HEK293T (cell line): Measurements from ENCODE around the gene TGFBR3L.

Experiments used
- BHLHE40 ChIP-seq: fragments of 450-650 bp; IDR thresholded peaks from 2 replicates; pipeline ENCODE4 v1.6.1; 2016; ENCODE audit warnings: mild to moderate bottlenecking, moderate library complexity, borderline replicate concordance
- ELF4 ChIP-seq: fragments of 450-650 bp; IDR thresholded peaks from 2 replicates; pipeline ENCODE4 v1.6.1; 2017; ENCODE audit warnings: antibody characterized with exemption
- FOXA1 ChIP-seq: fragments of 450-650 bp; IDR thresholded peaks from 2 replicates; pipeline ENCODE4 v1.6.1; 2016; ENCODE audit warnings: mild to moderate bottlenecking
- FOXK2 ChIP-seq: fragments of 450-650 bp; IDR thresholded peaks from 2 replicates; pipeline ENCODE4 v1.6.1; 2016; ENCODE audit warnings: mild to moderate bottlenecking
- FOXM1 ChIP-seq: fragments of 450-650 bp; IDR thresholded peaks from 2 replicates; pipeline ENCODE4 v1.6.1; 2017; ENCODE audit warnings: mild to moderate bottlenecking, borderline replicate concordance
- HDGF ChIP-seq: fragments of 450-650 bp; IDR thresholded peaks from 2 replicates; pipeline ENCODE4 v1.6.1; 2017; ENCODE audit warnings: antibody characterized with exemption, borderline replicate concordance
- NFRKB ChIP-seq: fragments of 450-650 bp; IDR thresholded peaks from 2 replicates; pipeline ENCODE4 v1.6.1; 2016; ENCODE audit warnings: mild to moderate bottlenecking, moderate library complexity
- SUZ12 ChIP-seq: fragments of 450-650 bp; IDR thresholded peaks from 2 replicates; pipeline ENCODE4 v1.6.1; 2016; ENCODE audit warnings: mild to moderate bottlenecking
- TARDBP ChIP-seq: fragments of 450-650 bp; IDR thresholded peaks from 2 replicates; pipeline ENCODE4 v1.6.1; 2016

DNA sequence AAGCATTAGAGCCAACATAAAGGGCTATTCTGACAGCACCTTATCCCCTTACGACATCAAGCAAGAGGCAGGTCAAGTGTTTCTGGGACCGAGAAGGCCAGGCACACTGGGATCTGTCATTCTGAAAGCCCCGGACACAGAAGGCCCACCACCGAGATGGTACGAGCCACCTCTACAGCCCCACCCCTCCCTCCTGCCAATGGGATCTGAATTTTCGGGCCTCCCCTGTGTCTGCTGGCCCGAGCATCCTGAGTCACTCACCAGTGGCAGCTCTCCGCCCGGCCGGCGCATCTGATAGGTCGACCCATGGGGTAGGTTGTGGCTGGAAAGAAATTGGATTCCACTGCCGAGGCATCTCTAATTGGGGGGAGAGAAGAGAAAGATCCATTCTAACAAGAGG, 26.2 kb downstream of the TGFBR3L start:
- TF ChIP-seq TARDBP: no peak
- TF ChIP-seq FOXK2: no peak
- no peak for TF ChIP-seq FOXM1
- TF ChIP-seq HDGF: no peak
- TF ChIP-seq ELF4: no peak
- TF ChIP-seq NFRKB: no peak
- no peak for TF ChIP-seq FOXA1
- TF ChIP-seq BHLHE40: no peak
- TF ChIP-seq SUZ12: no peak
